Body of pancreas (tissue), 4 donors: ENCODE results near the gene TOMM6. TPM values are rescaled to one million over a fixed set of nuclear protein-coding genes. Genes with fewer than 3 reads are reported as not detected.

ENCODE experiments used
- ATAC-seq: fragments of 150-250 bp; one replicate; pipeline ENCODE4 v1.9.1; 2016
- DNase-seq, 4 donors: peaks; one replicate each; pipeline ENCODE4 v3.0.0-alpha.2; 2019
- H3K27ac ChIP-seq, 4 donors: fragments of 200-600 bp; sonication (generic); 1 replicate in 3 of 4; 2 replicates in 1 of 4; pipeline versions ENCODE4 v1.5.1 to v1.6.1; 2016 to 2019; ENCODE audit warnings: mild to moderate bottlenecking in 1 of 4, mixed read lengths in 1 of 4, moderate library complexity in 1 of 4
- H3K27me3 ChIP-seq, 2 donors: fragments of 200-600 bp; sonication (generic); one replicate each; pipeline ENCODE4 v1.6.0; 2016; ENCODE audit warnings: mild to moderate bottlenecking in 1 of 2
- H3K36me3 ChIP-seq, 2 donors: fragments of 200-600 bp; sonication (generic); replicated peaks in 1 of 2; 2 replicates each; pipeline ENCODE4 v1.5.1; 2016; ENCODE audit warnings: low read depth in 2 of 2; ENCODE audit not compliant: insufficient read depth in 1 of 2
- H3K4me1 ChIP-seq: fragments of 200-600 bp; sonication (generic); one replicate; pipeline ENCODE4 v1.6.0; 2016
- H3K4me3 ChIP-seq, 2 donors: fragments of 200-600 bp; sonication (generic); 1 replicate in 1 of 2; 2 replicates in 1 of 2; pipeline ENCODE4 v1.5.1; 2016 to 2019
- H3K9me3 ChIP-seq, 3 donors: fragments of 200-600 bp; sonication (generic); 1 replicate in 2 of 3; 2 replicates in 1 of 3; pipeline ENCODE4 v1.5.1; 2016
- CTCF ChIP-seq, 7 experiments: fragments of 450-650 bp in 4 of 7; fragments of 200-600 bp in 3 of 7; sonication (generic) in 3 of 7; IDR thresholded peaks; one replicate each; pipeline ENCODE4 v1.5.1; 2016 to 2019; ENCODE audit warnings: antibody characterized with exemption in 7 of 7
- POLR2A ChIP-seq, 3 donors: fragments of 450-650 bp; IDR thresholded peaks; one replicate each; pipeline ENCODE4 v1.6.1; 2016; ENCODE audit warnings: antibody characterized with exemption in 3 of 3, mild to moderate bottlenecking in 2 of 3
- WGBS, 2 donors: methylation state at CpG; one replicate each; pipeline ENCODE4 v1.1.5; 2017; 5-methylcytosine and 5-hydroxymethylcytosine counted together
- intact Hi-C: fragments of 100-400 bp; cut with DNase I; formaldehyde crosslinking; loops from one replicate; pipeline ENCODE4 v1.15.1; 2023
- total RNA-seq, 2 donors: library from RNA; depleted of rRNA; stranded (reverse); fragments of >200 nt; gene quantifications; one replicate each; pipeline ENCODE4 v1.1.0, GENCODE V29; 2016

TOMM6 gene
- total RNA-seq, 2 donors from 2014 or later = 83.5 to 127 TPM

GRCh38 chr6:41757271-41757670, 30.2 kb upstream of the TOMM6 start:
- Histone ChIP-seq H3K4me1 (no peaks in the 10 kb centered on the region), H3K27ac (no peak overlapping the region), H3K4me3 (no peak overlapping the region), H3K27me3 (no peaks in the 10 kb centered on the region), H3K9me3 (no peaks in the 10 kb centered on the region), H3K36me3 (no peaks in the 10 kb centered on the region)
- TF ChIP-seq POLR2A (IDR thresholded peaks at IDR 0.05) = no peak
- TF ChIP-seq CTCF (IDR thresholded peaks at IDR 0.05) = no peak
- ATAC-seq = no peak
- no peak for DNase-seq
- WGBS, 2 donors = 59 to 79% methylated on average over 4 to 6 of the region's 6 CpGs
- intact Hi-C loops = no loop called here

- TF ChIP-seq POLR2A (IDR thresholded peaks at IDR 0.05) (no peak), CTCF (IDR thresholded peaks at IDR 0.05) (no peak)
- Histone ChIP-seq H3K4me3 (no peak overlapping the region), H3K27ac (no peak overlapping the region), H3K4me1 (no peaks in the 10 kb centered on the region), H3K9me3 (no peaks in the 10 kb centered on the region), H3K27me3 (no peaks in the 10 kb centered on the region), H3K36me3 (no peaks in the 10 kb centered on the region)
- intact Hi-C loops = no loop called here
- 38 to 65% methylated on average over 3 to 8 of the region's 8 CpGs for WGBS, 2 donors
- DNase-seq = no peak
- ATAC-seq = no peak
Measured at GRCh38 chr6:41757931-41758640, 29.4 kb upstream of the TOMM6 start.

GRCh38 chr6:41758641-41759035, 28.9 kb upstream of the TOMM6 start:
- no peak overlapping the region for H3K4me3 ChIP-seq
- DNase-seq (no peak), ATAC-seq (no peak)
- H3K36me3 ChIP-seq = no peaks in the 10 kb centered on the region
- 75 to 80% methylated on average over 1 to 6 of the region's 6 CpGs for WGBS, 2 donors
- intact Hi-C loops = no loop called here
- no peaks in the 10 kb centered on the region for H3K9me3 ChIP-seq
- H3K27ac ChIP-seq = no peak overlapping the region
- no peaks in the 10 kb centered on the region for H3K4me1 ChIP-seq
- no peak for TF ChIP-seq POLR2A (IDR thresholded peaks at IDR 0.05)
- no peak for TF ChIP-seq CTCF (IDR thresholded peaks at IDR 0.05)
- H3K27me3 ChIP-seq = no peaks in the 10 kb centered on the region

- ATAC-seq (no peak), DNase-seq (no peak)
- intact Hi-C loops = no loop called here
- Histone ChIP-seq H3K36me3 (no peaks in the 10 kb centered on the region), H3K27ac (no peak overlapping the region), H3K27me3 (no peaks in the 10 kb centered on the region), H3K9me3 (no peaks in the 10 kb centered on the region), H3K4me3 (no peak overlapping the region), H3K4me1 (no peaks in the 10 kb centered on the region)
- 78 to 82% methylated on average over 10 to 13 of the region's 13 CpGs for WGBS, 2 donors
- TF ChIP-seq CTCF (IDR thresholded peaks at IDR 0.05) = no peak
- TF ChIP-seq POLR2A (IDR thresholded peaks at IDR 0.05) = no peak
Measured at GRCh38 chr6:41759106-41759904, 28.2 kb upstream of the TOMM6 start.
